Skeletal muscle tissue (tissue), 4 donors: ENCODE results near the gene HS6ST3. TPM values are rescaled to one million over a fixed set of nuclear protein-coding genes. Genes with fewer than 3 reads are reported as not detected.
"Not testable (repeated sequence)": the region's sequence is repeated elsewhere in the genome, so short reads cannot be mapped to it uniquely, and the experiment has no call there.

Experiments
- H3K27ac ChIP-seq: one replicate; pipeline ENCODE4 v1.7.0; 2013; ENCODE audit warnings: mild to moderate bottlenecking, low read depth, low read length, inconsistent platforms
- H3K27me3 ChIP-seq, 3 donors: one replicate each; pipeline ENCODE4 v1.7.0; 2013; ENCODE audit warnings: low read length in 3 of 3; ENCODE audit not compliant: control insufficient read depth in 3 of 3, insufficient read depth in 3 of 3
- H3K36me3 ChIP-seq, 3 donors: one replicate each; pipeline ENCODE4 v1.7.0; 2013; ENCODE audit warnings: low read length in 3 of 3; ENCODE audit not compliant: control insufficient read depth in 3 of 3, insufficient read depth in 3 of 3
- H3K4me1 ChIP-seq, 3 donors: one replicate each; pipeline ENCODE4 v1.7.0; 2013; ENCODE audit warnings: low read length in 3 of 3, mild to moderate bottlenecking in 3 of 3; ENCODE audit not compliant: control insufficient read depth in 3 of 3, insufficient read depth in 3 of 3
- H3K4me3 ChIP-seq, 3 donors: one replicate each; pipeline ENCODE4 v1.7.0; 2013; ENCODE audit warnings: low read length in 3 of 3
- H3K9ac ChIP-seq, 3 donors: one replicate each; pipeline ENCODE4 v1.7.0; 2013; ENCODE audit warnings: low read length in 3 of 3, mild to moderate bottlenecking in 3 of 3, moderate library complexity in 2 of 3, low read depth in 1 of 3
- H3K9me3 ChIP-seq, 3 donors: one replicate each; pipeline ENCODE4 v1.7.0; 2013; ENCODE audit warnings: low read length in 3 of 3; ENCODE audit not compliant: control insufficient read depth in 3 of 3
- total RNA-seq: library from RNA; depleted of rRNA; stranded (reverse); fragments of >200 nt; gene quantifications from one replicate; pipeline ENCODE4 v1.2.3, GENCODE V29; 2014
- donor health status: Osteomylitis.

HS6ST3 gene
- 0.52 TPM for total RNA-seq

DNA sequence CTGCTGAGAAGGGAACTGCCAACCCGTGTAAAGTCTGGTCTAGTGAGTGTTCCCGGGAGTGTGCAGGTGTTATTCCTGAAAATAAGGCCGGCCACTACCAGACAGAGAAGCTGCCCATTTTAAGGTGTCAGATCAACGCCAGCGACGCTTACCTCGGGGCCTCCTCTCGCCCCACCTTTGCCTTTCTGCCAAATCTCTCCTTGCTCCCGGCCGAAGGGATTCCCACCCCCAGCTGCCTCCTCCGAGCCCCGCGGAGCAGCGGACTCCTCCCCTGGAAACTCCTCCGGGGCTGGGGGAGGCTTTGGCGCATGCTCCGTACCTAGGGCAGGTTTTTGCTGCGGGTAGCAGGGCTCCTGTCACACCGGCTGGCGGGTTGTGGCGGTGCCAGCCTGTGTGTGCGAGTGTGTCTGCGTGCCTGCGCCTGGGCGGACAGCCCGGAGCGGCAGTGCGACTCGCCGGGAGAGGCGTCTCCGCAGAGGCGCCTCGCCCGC is at the start of gene HS6ST3:
Gene HS6ST3 (plus strand): TSS at position 359 of the 491 bp plus-strand sequence.
- Histone ChIP-seq H3K27me3 (peaks cover 22 to 52% (median 39%) of the 10 kb centered on the region in 3 donors), H3K9me3 (no peaks in the 10 kb centered on the region), H3K9ac (peak within 1 kb of the TSS in 2 of 3 donors; percentile 36 to 75)

DNA sequence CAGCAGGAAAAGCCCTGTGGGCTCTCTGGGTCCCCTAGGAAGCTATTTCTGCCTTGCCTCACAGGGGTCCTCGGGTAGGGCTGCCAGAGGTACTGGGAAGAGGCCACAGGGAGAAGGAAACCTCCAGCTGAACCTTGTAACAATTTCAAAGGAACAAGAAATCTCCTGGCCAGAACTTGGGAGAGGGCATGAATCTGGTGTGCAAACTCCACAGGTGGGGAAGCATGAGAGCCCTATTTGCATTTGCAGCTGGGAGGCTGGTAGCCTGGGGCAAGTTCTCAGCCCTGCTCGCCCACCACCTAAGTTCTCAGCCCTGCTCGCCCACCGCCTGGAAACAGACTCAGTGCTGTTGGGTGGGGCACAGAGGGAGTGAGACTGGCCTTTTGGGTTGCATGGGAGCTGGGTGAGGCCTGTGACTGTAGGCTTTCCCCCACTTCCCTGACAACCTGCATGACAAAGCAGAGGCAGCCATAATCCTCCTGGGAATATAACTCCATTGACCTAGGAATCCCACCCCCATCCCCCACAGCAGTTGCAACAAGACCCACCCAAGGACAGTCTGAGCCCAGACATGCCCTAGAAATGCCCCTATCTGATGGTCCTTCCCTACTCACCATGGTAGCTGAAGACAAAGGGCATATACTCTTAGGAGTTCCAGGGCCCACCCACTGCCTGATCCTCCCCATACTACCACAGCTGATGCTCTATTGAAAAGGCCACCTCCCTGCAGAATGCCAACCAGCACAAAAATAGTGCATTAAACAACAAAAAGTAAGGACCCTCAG is 48.4 kb upstream of the HS6ST3 start:
- Histone ChIP-seq H3K4me3 (no peak overlapping the region), H3K9me3 (no peaks in the 10 kb centered on the region), H3K27me3 (no peaks in the 10 kb centered on the region), H3K4me1 (peaks cover 0 to 2% (median 0%) of the 10 kb centered on the region in 3 donors), H3K9ac (no peak overlapping the region), H3K27ac (no peak overlapping the region), H3K36me3 (no peaks in the 10 kb centered on the region)

More for the DNA sequence above, at the start of gene HS6ST3:
- Histone ChIP-seq H3K36me3 (no peaks in the 10 kb centered on the region), H3K4me3 (peak within 1 kb of the TSS; percentile 48 to 70 (median 59)), H3K4me1 (peaks cover 7 to 11% (median 9%) of the 10 kb centered on the region in 3 donors), H3K27ac (no peak within 1 kb of the TSS)

DNA sequence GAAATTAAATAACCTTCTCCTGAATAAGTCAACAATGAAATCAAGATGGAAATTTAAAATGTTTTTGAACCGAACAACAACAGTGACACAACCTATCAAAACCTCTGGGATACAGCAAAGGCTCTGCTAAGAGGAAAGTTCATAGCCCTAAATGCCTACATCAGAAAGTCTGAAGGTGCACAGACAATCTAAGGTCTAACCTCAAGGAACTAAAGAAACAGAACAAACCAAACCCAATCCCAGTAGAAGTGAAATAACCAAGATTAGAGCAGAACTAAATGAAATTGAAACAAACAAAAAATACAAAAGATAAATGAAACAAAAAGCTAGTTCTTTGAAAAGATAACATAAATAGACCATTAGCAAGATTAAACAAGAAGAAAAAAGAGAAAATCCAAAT is 45.7 kb upstream of the HS6ST3 start:
- Histone ChIP-seq H3K4me1 (peaks cover 0 to 2% (median 0%) of the 10 kb centered on the region in 3 donors), H3K4me3 (no peak overlapping the region), H3K36me3 (no peaks in the 10 kb centered on the region), H3K9ac (no peak overlapping the region), H3K9me3 (no peaks in the 10 kb centered on the region), H3K27ac (no peak overlapping the region), H3K27me3 (no peaks in the 10 kb centered on the region)

DNA sequence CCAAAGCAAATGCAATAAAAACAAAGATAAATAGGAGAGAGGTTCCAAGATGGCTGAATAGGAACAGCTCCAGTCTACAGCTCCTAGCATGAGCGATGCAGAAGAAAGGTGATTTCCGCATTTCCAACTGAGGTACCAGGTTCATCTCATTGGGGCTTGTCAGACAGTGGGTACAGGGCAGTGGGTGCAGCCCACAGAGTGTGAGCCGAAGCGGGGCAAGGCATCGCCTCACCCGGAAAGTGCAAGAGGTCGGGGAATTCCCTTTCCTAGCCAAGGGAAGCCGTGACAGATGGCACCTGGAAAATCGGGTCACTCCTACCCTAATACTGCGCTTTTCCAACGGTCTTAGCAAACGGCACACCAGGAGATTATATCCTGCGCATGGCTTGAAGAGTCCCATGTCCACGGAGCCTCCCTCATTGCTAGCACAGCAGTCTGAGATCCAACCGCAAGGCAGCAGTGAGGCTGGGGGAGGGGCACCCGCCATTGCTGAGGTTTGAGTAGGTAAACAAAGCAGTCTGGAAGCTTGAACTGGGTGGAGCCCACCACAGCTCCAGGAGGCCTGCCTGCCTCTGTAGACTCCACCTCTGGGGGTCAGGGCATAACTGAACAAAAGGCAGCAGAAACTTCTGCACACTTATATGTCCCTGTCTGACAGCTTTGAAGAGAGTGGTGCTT is 43.3 kb upstream of the HS6ST3 start:
- H3K27ac ChIP-seq, H3K9ac ChIP-seq, H3K4me3 ChIP-seq, H3K9me3 ChIP-seq, H3K4me1 ChIP-seq, H3K36me3 ChIP-seq, H3K27me3 ChIP-seq: not testable (repeated sequence)

DNA sequence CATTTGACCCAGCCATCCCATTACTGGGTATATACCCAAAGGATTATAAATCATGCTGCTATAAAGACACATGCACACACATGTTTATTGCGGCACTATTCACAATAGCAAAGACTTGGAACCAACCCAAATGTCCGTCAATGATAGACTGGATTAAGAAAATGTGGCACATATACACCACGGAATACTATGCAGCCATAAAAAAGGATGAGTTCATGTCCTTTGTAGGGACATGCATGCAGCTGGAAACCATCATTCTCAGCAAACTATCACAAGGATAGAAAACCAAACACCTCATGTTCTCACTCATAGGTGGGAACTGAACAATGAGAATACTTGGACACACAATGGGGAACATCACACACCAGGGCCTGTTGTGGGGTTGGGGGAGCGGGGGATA is 39.0 kb upstream of the HS6ST3 start:
- not testable (repeated sequence) for H3K4me1 ChIP-seq, H3K27me3 ChIP-seq, H3K27ac ChIP-seq

DNA sequence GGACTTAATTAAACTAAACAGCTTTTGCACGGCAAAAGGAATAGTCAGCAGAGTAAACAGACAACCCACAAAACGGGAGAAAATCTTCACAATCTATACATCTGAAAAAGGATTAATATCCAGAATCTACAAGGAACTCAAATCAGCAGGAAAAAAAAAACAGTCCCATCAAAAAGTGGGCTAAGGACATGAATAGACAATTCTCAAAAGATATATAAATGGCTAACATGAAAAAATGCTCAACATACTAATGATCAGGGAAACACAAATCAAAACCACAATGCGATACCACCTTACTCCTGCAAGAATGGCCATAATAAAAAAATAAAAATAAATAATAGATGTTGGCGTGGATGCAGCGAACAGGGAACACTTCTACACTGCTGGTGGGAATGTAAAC is 38.4 kb upstream of the HS6ST3 start:
- H3K4me1 ChIP-seq, H3K27me3 ChIP-seq, H3K9ac ChIP-seq, H3K4me3 ChIP-seq, H3K9me3 ChIP-seq, H3K27ac ChIP-seq, H3K36me3 ChIP-seq: not testable (repeated sequence)

More for the DNA sequence above, 39.0 kb upstream of the HS6ST3 start:
- H3K9me3 ChIP-seq, H3K9ac ChIP-seq, H3K36me3 ChIP-seq, H3K4me3 ChIP-seq: not testable (repeated sequence)

DNA sequence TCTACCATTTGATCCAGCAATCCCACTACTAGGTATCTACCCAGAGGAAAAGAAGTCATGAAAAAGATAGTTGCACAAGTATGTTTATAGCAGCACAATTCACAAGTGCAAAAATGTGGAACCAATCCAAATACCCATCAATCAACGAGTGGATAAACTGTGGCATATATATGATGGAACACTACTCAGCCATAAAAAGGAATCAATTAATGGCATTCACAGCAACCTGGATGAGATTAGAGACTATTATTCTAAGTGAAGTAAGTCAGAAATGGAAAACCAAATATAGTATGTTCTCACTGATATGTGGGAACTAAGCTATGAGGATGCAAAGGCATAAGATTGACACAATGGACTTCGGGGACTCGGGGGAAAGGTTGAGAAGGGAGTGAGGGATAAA is 38.0 kb upstream of the HS6ST3 start:
- not testable (repeated sequence) for H3K9ac ChIP-seq, H3K27me3 ChIP-seq, H3K36me3 ChIP-seq, H3K9me3 ChIP-seq, H3K27ac ChIP-seq, H3K4me1 ChIP-seq
- H3K4me3 ChIP-seq = peak overlapping the region in 2 of 3 donors; percentile 76 to 94

DNA sequence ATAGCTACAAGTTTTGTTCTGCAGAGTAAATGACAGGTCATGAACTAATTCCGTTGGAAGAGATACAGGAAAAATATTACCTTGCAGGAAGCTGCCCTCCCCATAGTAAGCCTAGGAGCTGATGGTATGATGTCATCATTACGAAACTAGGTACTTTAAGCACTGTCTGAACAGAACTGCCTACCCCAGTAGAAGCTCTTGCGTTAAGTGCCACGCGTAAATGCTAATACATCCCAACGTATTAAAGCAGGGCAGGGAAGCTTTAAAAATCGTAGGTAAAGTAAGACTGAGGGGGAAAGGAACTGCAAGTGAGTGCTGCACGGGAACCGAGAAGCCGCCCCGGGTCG is 37.3 kb upstream of the HS6ST3 start:
- H3K4me3 ChIP-seq = peak overlapping the region; percentile 76 to 94 (median 91)
- H3K36me3 ChIP-seq = no peaks in the 10 kb centered on the region
- H3K27ac ChIP-seq = peak overlapping the region; percentile 36
- peak overlapping the region; percentile 66 to 91 (median 77) for H3K9ac ChIP-seq
- no peaks in the 10 kb centered on the region for H3K27me3 ChIP-seq
- H3K9me3 ChIP-seq = no peaks in the 10 kb centered on the region
- peaks cover 0 to 7% (median 0%) of the 10 kb centered on the region in 3 donors for H3K4me1 ChIP-seq

DNA sequence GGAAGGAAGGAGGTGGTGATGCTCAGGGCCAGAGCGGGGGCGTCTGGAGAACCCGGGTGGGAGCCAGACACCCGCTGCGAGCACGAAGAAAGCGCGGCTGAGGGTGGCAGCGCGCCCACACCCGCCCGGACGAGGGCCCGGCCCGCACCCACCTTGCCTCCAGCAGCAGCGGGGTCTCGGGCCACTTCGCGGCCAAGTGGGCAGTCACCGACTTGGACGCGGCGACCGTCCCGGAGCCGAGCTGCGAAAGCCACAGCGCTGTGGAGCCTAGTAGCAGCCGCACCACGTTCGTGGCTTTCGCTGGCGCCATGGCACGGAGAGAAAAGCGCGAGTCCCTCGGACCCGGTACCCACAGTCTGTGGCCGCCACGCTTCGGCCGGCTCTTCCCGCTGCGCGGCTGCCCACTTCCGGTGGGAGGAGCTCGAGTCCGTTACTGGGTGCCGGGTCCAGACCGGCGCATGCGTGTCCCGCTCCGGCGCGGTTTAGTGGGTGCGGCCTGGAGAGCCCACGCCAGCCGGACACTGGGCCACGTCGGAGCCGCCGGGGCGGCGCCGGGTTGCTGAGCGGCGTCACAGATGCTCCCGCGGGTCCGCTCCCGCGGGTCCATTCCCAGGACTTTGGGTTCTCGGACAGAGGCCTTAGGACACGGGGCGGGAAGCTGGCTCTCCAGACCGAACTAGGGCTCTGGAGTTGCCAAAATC is 36.8 kb upstream of the HS6ST3 start, which contains the start of gene UGGT2:
Gene UGGT2 (minus strand): TSS at position 399 of the 701 bp plus-strand sequence. CDS start 89 bp downstream, at position 310.
- Histone ChIP-seq H3K27me3 (no peaks in the 10 kb centered on the region), H3K4me3 (peak within 1 kb of the TSS; percentile 76 to 94 (median 91)), H3K9ac (peak within 1 kb of the TSS; percentile 74 to 91 (median 77)), H3K36me3 (no peaks in the 10 kb centered on the region), H3K27ac (peak within 1 kb of the TSS; percentile 45), H3K9me3 (no peaks in the 10 kb centered on the region), H3K4me1 (peaks cover 0 to 7% (median 0%) of the 10 kb centered on the region in 3 donors)
